Kidney epithelial cell (primary cell): ENCODE data around the gene CREB3L1. TPM values are rescaled to one million over a fixed set of nuclear protein-coding genes. Genes with fewer than 3 reads are reported as not detected.

Source experiments
- DNase-seq: peaks from one replicate; pipeline ENCODE4 v3.0.0-alpha.2; 2010; ENCODE audit warnings: low read depth
- H3K27me3 ChIP-seq: 2 replicates; pipeline ENCODE4 v1.6.0; 2011; ENCODE audit warnings: low read length; ENCODE audit not compliant: control insufficient read depth, insufficient read depth
- H3K36me3 ChIP-seq: 2 replicates; pipeline ENCODE4 v1.5.1; 2011; ENCODE audit warnings: low read length; ENCODE audit not compliant: control insufficient read depth, insufficient read depth
- H3K4me3 ChIP-seq: 2 replicates; pipeline ENCODE4 v1.5.1; 2011; ENCODE audit warnings: low read depth, mild to moderate bottlenecking, control low read depth, low read length
- CTCF ChIP-seq: IDR thresholded peaks from 2 replicates; pipeline ENCODE4 v1.5.1; 2011; ENCODE audit warnings: mild to moderate bottlenecking, moderate library complexity, low read length, control low read depth, inconsistent platforms; ENCODE audit not compliant: insufficient read depth, poor library complexity, severe bottlenecking
- total RNA-seq: library from RNA; depleted of rRNA; stranded (reverse); fragments of >200 nt; gene quantifications from 2 replicates; pipeline ENCODE4 v1.2.3, GENCODE V29; 2015

CREB3L1 gene
- total RNA-seq, 1 donor from 2014 or later = 3.2 TPM

DNA sequence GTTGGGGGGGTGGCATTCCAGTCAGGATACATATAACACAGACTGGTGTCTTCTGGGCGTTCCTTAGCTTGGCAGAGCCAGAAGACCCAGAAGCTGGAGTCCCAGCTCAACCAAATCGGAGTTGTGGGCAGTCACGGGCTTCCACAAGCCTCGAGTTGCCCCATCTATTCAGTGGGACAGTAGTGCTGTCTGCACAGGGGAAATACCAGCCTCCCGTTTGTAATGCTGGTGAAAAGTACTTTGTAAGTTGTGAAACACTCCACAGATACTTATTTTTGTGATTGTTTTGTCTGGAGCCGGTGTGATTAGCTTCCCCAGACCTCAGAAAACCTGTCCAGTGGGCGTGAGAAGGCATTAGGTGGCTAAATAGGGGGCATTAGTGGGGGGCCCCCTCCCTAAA, 83.4 kb downstream of the CREB3L1 start:
- H3K4me3 ChIP-seq = no peak overlapping the region
- no peak for TF ChIP-seq CTCF

DNA sequence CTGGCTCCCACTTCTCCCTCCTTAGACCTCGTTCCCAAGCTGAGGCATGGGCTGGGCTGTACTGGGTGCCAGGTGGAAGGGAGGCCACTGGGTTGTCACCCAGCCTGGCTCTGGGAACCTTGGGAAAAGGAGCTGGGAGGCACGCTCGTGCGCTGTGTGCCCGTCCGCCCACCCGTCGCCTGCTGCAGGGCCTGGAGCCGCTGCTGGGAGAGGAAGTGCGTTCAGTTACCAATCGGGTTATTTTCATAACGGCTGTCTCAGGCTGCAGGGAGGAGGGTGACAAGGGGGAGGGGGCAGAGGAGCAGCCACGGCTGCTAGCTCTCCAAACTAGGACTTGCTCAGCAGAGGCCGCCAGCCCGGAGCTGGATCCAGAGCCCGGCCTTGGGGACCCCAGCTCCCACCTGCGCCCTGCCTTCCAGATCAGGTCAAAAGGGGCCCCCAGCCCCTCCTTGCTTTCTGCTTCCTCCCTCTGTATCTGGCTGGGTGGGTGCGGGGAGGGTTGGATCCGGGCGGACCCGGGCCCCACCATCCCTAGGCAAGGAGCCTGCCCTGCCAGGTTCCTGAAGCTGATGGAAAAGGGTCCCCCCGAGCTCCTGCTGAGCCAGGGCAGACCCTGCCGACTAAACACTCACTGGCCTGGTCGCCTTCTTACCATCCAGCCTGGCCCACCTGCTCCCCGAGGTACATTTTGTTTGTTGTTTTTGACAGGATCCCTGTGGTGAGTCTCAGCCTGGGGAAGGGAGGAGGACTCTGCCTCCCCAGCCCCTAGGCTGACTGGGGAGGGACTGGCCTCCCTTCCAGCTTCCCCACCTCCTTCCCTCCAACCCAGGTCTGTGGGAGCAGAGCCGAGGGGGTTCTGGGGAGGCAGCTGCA, 84.1 kb downstream of the CREB3L1 start:
- no peak for TF ChIP-seq CTCF
- no peaks in the 10 kb centered on the region for H3K27me3 ChIP-seq

More for the DNA sequence above, 83.4 kb downstream of the CREB3L1 start:
- Histone ChIP-seq H3K36me3 (no peaks in the 10 kb centered on the region), H3K27me3 (no peaks in the 10 kb centered on the region)
- no peak for DNase-seq

DNA sequence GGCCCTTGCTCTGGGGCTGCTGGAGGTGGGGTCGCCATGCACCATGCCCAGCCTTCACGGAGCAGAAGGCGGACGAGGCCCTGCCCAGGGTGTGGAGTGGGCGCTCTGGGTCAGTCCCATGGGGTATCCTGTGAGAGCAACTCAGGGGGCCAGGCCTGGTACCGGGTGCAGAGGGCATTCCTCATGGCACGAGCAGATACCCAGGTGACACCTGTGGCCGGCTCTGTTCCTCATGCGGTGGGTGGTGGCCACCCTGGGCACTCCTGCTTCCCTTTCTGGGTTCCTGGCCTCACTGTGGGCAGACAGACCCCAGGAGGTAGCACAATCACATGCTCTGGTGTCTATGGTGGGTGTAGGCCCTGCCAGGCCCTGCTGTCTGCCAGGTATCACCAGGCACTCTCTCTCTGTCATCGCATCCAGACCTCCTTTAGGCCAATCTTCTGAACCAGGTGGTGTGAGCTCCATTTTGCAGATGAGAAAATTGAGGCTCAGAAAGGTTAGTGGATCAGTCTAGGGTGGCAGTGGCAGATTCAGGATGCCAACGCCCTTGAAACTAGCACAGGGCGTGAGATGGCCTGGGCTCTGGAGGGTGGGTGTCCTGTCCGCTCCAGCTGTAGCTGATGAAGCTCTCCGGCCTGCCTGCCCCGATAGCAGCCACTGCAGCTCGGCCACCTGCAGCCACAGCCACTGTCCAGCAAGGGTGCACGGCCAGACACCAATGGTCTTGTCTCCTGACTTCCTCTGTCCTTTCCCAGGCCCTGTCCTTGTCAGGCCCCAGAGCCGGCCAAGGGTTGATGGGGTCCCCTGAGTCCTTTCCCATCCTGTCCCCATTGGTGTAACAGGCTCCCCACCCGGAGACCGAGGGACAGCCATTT, 84.9 kb downstream of the CREB3L1 start:
- TF ChIP-seq CTCF = no peak
- Histone ChIP-seq H3K36me3 (no peaks in the 10 kb centered on the region), H3K27me3 (no peaks in the 10 kb centered on the region), H3K4me3 (no peak overlapping the region)
- DNase-seq = no peak

More for the DNA sequence above, 84.1 kb downstream of the CREB3L1 start:
- no peaks in the 10 kb centered on the region for H3K36me3 ChIP-seq
- H3K4me3 ChIP-seq = no peak overlapping the region
- no peak for DNase-seq

DNA sequence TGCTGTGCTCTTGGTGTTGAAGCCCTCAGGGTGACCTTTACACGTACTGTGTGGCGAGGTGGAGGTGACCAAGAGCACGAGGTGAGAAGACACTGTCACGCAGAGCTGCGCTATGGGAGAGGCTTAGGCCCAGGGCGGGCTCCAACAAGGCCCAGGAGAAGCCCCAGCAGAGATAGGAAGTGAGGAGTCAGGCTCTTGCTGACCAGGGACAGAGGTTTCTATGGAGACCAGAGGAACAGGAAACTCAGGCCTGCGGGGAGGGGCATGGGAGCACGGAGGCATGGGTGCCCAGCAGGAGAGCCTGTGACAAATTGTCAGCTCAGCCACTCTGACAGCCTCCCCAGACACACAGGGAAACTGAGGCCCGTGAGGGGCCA, 85.6 kb downstream of the CREB3L1 start:
- peak; percentile 55 for DNase-seq
- H3K27me3 ChIP-seq = no peaks in the 10 kb centered on the region
- no peak overlapping the region for H3K4me3 ChIP-seq

GRCh38 chr11:46363455-46364005, 86.1 kb downstream of the CREB3L1 start:
- Histone ChIP-seq H3K4me3 (no peak overlapping the region), H3K27me3 (no peaks in the 10 kb centered on the region), H3K36me3 (no peaks in the 10 kb centered on the region)
- DNase-seq = peak; percentile 45
- peak; percentile 43 for TF ChIP-seq CTCF

More for the DNA sequence above, 85.6 kb downstream of the CREB3L1 start:
- TF ChIP-seq CTCF = no peak
- H3K36me3 ChIP-seq = no peaks in the 10 kb centered on the region
